Fibroblast of peridontal ligament (primary cell): ENCODE data around the gene PTGDR.

ENCODE experiments used
- DNase-seq: peaks from one replicate; pipeline ENCODE4 v3.0.0-alpha.2; 2010; ENCODE audit errors: extremely low read depth

PTGDR gene

GRCh38 chr14:52310541-52310940 is 43.0 kb downstream of the PTGDR start:
- no peak for DNase-seq

DNA sequence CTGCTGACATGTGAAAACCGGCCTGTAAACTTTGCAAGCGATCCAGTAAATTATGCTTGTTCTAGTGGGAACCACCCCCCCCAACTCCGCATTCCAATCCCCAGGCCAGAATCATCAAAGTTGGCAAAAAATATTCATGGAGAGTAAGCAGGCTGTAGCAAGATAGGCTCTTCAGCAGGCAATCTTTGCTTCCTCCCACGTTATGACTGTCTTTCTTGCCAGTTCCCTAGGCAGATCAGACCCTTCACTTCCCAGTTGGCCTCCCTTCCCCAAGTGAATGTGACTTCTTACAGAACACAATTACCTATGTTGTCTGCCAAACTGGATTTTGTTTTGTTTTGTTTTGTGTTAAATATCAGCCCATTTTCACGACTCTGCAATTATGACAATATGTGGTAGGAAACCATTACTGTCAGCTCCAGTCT is 45.4 kb downstream of the PTGDR start:
- DNase-seq, result peak; percentile 86

DNA sequence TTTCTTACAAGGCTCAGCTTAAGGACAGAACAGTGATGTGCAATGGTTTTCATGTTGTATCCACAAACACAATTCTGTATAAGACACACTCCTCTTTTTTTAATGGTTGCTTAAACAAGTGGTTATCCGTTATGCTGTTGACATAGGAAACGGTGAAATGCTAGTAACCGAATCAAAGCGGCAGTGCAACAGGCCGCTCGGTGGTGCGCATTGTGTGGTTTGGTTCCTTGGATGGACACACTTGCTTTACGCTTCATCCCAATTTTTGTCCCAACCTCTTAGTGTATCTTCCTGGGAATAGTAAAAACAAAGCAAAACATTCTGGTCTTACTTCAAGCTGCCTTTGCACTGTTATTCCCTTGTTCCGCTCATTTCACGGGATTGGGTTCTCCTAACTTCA is 46.0 kb downstream of the PTGDR start:
- peak; percentile 62 for DNase-seq

- DNase-seq, result peak; percentile 84
Observed at GRCh38 chr14:52313903-52314594, 46.6 kb downstream of the PTGDR start, which contains the start of gene PTGER2. TSS of gene PTGER2 (plus strand) at chr14:52314312. CDS start at chr14:52314549, 237 bp downstream.

DNA sequence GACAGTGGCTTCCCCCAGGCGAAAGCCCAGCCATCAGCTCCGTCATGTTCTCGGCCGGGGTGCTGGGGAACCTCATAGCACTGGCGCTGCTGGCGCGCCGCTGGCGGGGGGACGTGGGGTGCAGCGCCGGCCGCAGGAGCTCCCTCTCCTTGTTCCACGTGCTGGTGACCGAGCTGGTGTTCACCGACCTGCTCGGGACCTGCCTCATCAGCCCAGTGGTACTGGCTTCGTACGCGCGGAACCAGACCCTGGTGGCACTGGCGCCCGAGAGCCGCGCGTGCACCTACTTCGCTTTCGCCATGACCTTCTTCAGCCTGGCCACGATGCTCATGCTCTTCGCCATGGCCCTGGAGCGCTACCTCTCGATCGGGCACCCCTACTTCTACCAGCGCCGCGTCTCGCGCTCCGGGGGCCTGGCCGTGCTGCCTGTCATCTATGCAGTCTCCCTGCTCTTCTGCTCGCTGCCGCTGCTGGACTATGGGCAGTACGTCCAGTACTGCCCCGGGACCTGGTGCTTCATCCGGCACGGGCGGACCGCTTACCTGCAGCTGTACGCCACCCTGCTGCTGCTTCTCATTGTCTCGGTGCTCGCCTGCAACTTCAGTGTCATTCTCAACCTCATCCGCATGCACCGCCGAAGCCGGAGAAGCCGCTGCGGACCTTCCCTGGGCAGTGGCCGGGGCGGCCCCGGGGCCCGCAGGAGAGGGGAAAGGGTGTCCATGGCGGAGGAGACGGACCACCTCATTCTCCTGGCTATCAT is 47.3 kb downstream of the PTGDR start:
- no peak for DNase-seq

GRCh38 chr14:52315355-52315718 is 47.8 kb downstream of the PTGDR start:
- peak; percentile 48 for DNase-seq

DNA sequence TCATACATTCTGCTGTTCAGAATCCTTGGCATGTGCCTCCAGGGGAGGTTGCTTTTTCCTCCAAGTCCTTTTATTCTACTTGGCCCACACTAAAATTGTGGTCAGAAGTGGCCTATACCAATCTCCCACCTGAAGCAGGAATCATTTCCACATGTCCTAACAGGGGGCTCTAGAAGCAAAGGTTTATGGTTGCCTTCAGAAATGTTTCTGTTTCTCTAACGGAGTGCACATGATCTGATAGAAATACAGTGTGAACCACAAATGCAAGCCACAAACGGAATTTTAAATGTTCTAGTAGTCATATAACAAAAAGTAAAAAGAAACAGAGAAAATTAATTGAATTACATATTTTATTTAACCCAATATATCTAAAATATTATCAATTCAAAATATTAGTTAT is 50.6 kb downstream of the PTGDR start:
- no peak for DNase-seq

DNA sequence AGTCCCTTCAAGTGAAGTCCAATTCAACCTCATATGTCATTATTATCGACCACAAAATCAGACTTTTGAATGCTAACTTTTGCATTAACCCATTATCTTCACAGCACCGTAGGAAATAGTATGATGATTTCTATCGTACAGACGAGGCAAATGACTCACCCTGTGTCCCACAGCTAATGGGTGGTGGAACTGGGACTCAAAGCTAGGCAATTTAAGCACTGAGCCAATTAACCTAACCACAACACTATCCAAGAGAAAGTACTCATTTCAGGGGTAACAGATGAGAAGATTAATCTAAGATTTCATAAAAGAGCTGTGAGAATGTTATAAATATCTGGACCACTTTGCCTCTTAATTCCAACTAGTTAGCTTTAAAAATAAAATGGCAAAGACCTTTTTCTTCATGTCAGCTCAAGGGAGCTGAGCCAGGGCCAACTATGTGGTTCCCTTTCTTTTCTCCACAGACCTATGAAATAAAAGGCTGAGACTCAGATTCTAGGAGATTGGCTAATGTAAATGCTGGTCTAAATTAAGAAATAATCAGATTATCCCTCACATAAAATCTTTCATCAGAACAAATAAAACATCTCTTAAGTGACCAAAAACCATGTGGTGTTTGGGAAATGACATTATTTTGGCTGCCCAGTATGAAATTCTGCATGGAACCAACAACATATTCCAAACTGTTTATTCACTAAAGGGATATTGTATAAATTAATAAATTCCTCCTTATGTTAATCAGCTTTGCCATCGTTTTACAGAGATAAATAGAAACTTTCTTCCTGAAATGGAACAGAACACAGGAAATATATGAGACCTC is 51.5 kb downstream of the PTGDR start:
- peak; percentile 40 for DNase-seq

DNA sequence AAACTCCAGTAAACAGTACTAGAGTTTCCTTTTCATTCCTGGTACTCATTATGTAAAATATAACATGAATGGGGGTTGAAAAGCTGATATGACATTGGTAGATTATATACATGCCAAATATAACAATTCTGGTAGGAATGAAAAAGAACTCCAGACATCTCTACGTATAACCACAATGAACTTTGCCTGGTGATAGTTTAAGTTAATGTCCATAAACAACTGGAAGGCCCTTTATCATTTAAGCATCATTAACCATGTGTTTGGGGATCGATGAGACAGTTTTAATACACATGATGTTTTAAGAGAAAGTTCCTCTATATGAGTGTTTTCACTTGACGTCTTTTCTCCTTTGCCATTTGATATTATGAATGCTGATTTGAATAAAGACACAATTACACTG is 52.4 kb downstream of the PTGDR start:
- no peak for DNase-seq

DNA sequence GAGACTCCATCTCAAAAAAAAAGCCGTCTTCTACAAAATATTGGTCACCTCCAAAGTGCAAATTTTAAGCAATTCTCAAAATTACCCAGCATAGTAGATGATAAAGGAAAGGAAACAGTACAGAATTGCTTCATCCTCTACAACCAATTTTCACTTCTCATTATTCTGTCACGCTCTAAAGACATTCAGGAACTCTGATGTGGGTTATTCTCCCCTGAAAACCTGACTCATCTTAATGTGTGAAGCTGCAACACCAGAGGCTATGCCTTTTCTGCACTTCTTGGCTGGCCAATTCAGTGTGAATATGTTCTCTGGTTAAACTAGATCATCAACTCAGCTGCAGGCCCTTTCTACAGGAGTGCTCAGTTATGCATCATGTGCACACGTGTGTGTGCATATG is 57.6 kb downstream of the PTGDR start:
- DNase-seq, result peak; percentile 76

DNA sequence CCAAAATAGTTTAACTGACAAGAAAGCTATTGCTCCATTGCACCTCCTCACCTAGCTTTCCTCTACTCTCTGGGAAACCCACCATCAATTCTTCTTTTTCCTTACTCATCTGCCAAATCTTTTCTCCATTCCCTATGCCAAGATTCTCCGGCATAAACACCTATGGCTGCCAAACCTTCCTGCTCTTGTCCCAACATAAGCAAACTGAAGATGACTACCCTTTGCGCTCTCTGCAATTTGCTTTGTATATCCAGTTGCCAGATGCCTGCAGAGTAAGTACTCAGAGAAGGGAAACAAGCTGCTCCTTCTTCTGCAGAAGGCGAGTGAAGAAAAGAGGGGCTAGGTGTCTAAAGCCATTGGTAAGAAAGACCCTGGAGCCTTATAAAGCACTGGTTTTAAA is 58.1 kb downstream of the PTGDR start:
- DNase-seq, result peak; percentile 66
